GM21447 (cell line): Measurements from ENCODE around the gene LSM12.

Experiments
- ATAC-seq: cut with Tn5 transposase; IDR thresholded peaks from one replicate; pipeline ENCODE4 v1.9.1; 2021; ENCODE audit not compliant: unreplicated experiment

LSM12 gene

DNA sequence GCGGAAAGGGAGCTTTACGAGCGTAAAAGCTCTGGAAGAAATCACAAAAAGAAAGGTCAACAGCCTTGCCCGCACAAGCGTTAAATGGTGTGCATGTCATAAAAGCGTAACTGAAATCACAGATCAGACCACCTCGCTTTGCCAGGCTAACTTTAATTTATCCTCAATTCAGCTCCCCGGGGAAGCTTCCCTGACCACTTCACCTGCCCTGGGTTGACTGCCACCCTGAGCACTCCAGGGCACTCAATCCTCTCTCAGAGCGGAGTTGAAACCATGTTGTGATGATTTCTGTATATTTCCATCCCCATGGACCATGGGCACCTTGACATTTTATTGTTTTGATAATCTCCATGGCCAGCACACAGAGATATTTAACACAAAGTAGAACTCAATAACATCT is 78.2 kb downstream of the LSM12 start:
- no peak for ATAC-seq

GRCh38 chr17:43987131-43988021 is 79.1 kb downstream of the LSM12 start:
- no peak for ATAC-seq

DNA sequence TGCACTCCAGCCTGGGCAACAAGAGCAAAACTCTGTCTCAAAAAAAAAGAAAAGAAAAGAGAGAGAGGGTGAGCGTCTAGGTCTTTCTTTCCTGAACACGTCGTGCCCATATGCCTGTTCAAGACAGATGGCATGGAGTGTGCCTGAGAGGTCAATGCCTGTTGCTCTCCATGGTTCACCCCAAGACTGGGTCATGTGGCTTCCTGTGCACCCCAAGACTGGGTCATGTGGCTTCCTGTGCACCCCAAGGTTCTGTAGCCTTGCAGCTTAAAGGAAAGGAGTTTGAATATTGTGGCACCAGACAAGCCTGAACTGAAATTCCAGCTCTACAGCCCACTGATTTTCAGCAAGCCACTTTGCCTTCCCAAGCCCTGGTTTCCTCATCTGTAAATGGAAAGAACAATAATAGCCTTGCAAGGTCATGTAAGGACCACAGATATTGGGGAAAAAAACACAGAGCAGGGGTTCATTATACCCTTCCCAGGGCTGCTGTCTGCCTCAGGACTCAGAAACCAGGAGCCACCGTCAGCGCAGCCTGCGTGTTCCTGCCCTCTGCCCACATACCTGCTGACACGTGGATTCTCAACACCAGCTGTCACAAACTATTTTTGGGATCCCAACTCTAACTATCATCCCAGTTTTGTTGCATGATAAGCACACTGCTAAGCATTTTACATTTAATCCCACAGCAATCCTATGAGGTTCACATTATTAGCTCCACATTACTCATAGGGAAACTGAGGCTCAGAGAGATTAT is 80.1 kb downstream of the LSM12 start:
- no peak for ATAC-seq

DNA sequence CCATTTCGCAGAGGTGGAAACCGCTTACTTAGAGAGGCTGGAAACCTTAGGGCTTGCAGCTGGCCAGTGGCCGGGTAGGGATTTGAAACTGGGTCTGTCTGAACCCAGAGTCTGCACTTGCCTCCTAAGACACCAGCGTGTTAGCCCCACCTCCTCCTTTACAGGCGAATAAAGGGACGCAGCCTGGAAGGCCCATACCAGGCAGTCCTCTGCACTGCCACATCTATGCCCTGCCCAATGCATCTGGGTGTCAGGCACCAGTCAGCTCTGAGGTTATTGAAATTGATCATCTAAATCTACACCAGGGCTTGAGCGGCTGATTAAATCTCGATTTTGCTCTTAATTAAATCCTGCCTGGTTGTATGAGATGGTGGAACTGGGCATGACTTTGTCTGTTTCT is 82.0 kb downstream of the LSM12 start:
- ATAC-seq, result no peak
